Right ventricle myocardium inferior (tissue), 1 donor: ENCODE results near the gene IMMT. TPM values are rescaled to one million over a fixed set of nuclear protein-coding genes. Genes with fewer than 3 reads are reported as not detected.

Experiments
- ATAC-seq: fragments of 200-7000 bp; cut with Tn5 transposase; one replicate; pipeline ENCODE4 v1.9.1; 2020; ENCODE audit warnings: mild to moderate bottlenecking, moderate library complexity
- DNase-seq: peaks from one replicate; pipeline ENCODE4 v3.0.0; 2021; ENCODE audit errors: missing footprints
- intact Hi-C: fragments of 100-400 bp; cut with DNase I; formaldehyde crosslinking; loops from one replicate; pipeline ENCODE4 v1.11.0; 2022
- total RNA-seq: library from RNA; stranded (reverse); fragmentation: NEBNext Ultra II Directional; extraction: Animal tissue kit (Norgen Biotek cat#: 25700); gene quantifications from one replicate; pipeline ENCODE4 v1.2.1, GENCODE V29; 2021
- donor health status: DM: no; HTN: yes; CAD: no; lungs with severe emphysema.

IMMT gene
- total RNA-seq, 1 donor from 2014 or later, result 287 TPM

- DNase-seq, result no peak
- no peak for ATAC-seq
- intact Hi-C loops, result no loop called here
These were observed 24.0 kb downstream of the IMMT start for GRCh38 chr2:86171295-86171694.

- intact Hi-C loops, result no loop called here
- DNase-seq (no peak), ATAC-seq (no peak)
These were observed 24.8 kb downstream of the IMMT start for GRCh38 chr2:86170449-86170848.

DNA sequence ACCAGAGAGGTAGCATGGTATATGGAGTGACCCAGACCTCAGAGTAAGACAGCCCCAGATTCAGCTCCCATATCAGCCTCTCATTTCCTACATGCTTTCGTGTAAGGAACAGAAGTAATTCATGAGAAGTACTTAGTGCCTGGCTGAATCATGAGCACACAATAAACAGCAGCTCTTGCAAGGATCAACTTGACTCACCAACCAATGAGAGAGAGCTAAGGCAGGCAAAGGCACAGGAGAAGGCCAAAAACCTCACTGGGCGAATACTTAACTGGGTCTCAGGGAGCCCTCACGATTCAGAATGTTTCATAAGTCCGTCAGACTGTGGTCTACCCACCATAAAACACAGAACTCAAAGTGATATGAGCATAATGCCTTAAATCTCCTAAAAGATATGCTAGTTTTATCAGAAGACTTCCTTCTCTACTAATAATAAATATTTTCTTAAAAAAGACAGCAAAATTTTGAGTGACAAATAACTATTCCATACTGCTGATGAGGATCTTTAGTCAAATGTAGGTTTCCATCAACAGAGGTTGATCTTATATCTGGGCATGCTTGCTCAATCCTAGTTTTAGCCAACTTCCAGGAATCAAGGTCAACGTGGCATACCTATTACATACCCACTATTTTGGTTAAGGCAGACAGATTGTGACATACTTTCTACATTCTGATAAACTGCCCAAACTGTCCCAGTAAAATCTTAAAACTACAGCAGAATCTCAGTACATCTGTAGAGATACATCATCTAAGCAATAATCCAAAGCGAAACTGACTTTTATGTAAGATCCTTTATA is 34.9 kb downstream of the IMMT start:
- DNase-seq (no peak), ATAC-seq (no peak)
- intact Hi-C loops, result no loop called here

- ATAC-seq (no peak), DNase-seq (no peak)
- intact Hi-C loops, result loop anchor here (5.0 kb wide), 1 partner anchor 36 kb away; no protein-coding TSS in a partner anchor
These were observed 37.0 kb downstream of the IMMT start for GRCh38 chr2:86158286-86158685.

DNA sequence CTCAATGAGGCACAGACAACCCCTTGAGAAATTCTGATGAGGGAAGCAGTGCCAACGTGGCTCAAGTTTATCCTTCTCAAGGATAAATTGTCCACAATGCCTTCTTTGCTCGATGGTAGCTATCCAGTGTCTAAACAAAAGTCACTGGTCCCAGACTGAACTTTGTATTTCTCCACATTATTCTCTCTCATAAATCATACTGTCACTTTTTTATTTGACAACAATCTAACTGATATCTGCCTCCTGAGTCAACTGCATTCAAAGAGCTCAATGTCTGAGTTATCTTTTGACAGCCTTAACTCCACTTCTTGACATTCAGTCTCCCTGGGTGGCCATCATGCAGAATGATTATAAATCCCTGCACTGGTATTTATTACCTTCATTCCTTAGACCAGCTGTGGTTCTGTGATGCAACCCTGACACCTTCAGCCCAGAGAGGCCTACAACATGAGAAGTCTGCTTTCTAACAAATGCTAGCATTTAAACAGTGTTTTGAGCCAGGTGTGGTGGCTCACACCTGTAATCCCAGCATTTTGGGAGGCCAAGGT is 38.2 kb downstream of the IMMT start:
- no peak for ATAC-seq
- DNase-seq, result no peak
- intact Hi-C loops, result loop anchor here (5.0 kb wide), 1 partner anchor 35 kb away; no protein-coding TSS in a partner anchor

GRCh38 chr2:86150502-86150901 is 44.8 kb downstream of the IMMT start:
- intact Hi-C loops, result no loop called here
- no peak for DNase-seq
- ATAC-seq, result no peak

GRCh38 chr2:86147793-86148192 is 47.5 kb downstream of the IMMT start:
- intact Hi-C loops, result no loop called here
- DNase-seq, result no peak
- ATAC-seq, result no peak

DNA sequence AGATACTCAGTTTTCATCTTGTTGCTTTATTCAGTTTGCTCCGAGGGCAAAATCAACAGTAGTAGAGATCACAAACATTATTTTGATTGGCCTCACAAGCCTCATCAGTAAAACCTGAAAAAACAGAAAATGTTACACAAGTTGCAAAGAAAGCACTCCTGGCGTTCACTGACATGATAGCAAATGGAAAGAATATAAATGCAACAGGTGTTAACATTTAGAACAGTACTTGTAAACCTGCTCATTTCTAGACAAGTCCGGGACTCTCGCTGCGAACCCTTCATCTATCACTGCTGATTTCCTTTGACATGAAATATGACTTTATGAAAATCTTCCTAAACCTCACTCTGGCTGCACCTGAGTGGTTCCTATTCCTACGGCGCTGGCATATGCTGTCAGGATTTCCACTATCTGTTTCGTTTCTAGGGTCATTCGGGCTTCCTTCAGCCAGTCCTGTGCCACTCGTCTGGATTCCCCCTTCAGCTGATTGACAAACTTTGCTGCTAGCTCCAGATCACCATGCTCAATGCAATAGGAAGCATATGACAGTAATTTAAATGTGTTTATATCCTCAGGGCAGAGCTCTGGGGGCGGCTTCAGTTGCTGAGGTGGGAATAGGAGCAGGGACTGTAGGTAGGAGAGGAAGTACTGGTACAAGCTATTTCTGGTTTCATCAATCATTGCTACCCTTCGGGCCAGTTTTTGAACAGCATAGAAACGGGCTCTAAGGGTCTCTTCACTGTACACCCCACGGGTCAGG is 51.2 kb downstream of the IMMT start:
- intact Hi-C loops, result no loop called here
- ATAC-seq (no peak), DNase-seq (no peak)

- no peak for ATAC-seq
- DNase-seq, result no peak
- intact Hi-C loops, result no loop called here
These were observed 52.0 kb downstream of the IMMT start for GRCh38 chr2:86143307-86143706.

DNA sequence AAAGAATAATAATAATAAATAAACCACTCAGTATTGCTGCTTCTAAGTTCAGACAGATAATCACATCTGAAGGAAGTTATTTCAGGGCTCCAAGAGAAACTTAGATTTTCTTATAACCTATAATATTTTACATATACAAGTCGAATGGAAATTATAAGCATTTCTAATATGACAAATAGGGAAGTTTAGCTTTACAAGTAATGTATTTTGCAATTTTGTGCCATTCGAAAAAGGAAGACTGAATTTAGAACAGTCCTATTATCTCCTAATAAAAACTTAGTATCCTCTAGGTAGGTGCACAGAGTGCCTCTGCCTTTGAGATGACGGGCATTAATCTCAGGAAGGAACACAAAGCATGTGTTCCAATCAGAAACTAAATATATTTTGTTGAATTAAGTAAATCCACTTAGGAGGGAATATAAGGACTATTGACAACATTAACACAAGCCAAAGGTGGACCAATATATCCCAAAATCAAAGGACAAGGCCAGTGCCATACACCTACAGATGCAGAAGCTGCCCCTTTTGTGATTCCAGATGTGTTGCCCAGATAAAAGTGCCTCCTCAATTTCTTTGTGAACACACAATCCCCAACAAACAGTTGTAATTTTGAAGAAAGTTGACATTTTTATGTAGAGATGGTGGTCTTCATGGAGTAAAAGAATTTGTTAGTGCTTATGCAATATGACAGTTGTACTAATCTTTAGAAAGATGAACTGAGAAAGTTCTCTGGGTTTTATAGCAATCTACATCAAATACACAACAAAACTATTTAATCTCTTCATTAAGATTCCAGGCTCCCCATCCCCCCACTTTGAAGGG is 52.6 kb downstream of the IMMT start:
- intact Hi-C loops, result no loop called here
- ATAC-seq (no peak), DNase-seq (no peak)

- intact Hi-C loops, result no loop called here
- no peak for ATAC-seq
- no peak for DNase-seq
These were observed 54.3 kb downstream of the IMMT start for GRCh38 chr2:86140969-86141392.

GRCh38 chr2:86139981-86140380 is 55.3 kb downstream of the IMMT start:
- ATAC-seq, result no peak

DNA sequence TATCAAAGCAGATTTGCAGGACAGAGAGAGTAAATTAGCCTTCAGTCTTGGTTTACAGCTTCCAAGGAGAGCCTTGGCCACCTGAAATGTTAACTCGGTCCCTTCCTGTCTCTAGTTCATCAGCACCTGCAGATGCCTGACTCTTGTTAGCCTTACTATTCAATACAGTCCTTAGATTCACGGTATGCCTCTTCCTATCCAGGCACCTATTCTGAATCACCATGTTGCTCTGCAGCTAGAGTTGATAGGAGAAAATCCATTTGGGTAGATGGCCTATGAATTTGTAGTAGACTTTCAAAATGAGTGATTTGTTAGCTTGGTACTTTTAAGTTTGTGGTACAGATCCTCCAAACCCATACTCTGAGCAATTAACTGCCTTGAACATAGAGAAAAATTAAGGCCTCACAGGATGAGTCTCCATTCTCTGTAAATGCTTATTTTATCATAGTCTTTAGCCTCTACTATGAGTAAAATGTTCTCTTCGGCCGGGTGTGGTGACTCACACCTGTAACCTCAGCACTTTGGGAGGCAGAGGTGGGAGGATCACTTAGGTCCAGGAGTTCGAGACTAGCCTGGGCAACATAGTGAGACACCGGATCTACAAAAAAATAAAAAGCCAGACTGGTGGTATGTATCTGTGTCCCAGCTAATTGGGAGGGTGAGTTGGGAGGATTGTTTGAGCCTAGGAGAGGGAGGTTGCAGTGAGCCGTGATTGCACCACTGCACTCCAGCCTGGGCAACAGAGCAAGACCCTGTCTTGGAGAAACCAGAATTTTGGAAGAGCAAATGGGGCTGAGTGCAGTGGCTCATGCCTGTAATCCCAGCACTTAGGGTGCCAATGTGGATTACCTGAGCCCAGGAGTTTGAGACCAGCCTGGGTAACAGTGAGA is 56.3 kb downstream of the IMMT start:
- ATAC-seq (no peak), DNase-seq (no peak)
- intact Hi-C loops, result loop anchor here (5.0 kb wide), 1 partner anchor 38 kb away; no protein-coding TSS in a partner anchor

More at GRCh38 chr2:86139981-86140380, 55.3 kb downstream of the IMMT start:
- intact Hi-C loops, result loop anchor here (5.0 kb wide), 1 partner anchor 37 kb away; no protein-coding TSS in a partner anchor
- DNase-seq, result no peak

DNA sequence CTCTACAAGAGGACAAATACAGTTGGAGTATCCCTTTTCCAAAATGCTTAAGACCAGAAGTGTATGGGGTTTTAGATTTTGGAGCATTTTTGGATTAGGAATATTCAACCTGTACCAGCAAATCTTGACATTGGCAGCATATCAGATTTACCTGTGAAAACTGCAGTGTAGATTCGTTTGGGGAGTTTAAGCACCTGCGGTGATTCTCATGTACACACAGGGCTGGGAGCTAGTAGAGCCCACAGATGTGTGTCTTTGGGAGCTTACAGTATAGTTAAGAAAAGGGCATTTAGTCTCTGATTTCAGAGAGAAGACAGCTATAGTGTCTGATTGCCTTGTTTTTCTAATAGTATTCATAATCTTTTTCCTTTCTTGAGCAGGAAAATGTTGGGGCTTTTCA is 59.1 kb downstream of the IMMT start:
- intact Hi-C loops, result loop anchor here (5.0 kb wide), 1 partner anchor 41 kb away; no protein-coding TSS in a partner anchor
- ATAC-seq (no peak), DNase-seq (no peak)

GRCh38 chr2:86135653-86136052 is 59.6 kb downstream of the IMMT start:
- DNase-seq, result no peak
- no peak for ATAC-seq
- intact Hi-C loops, result loop anchor here (5.0 kb wide), 1 partner anchor 42 kb away; no protein-coding TSS in a partner anchor

DNA sequence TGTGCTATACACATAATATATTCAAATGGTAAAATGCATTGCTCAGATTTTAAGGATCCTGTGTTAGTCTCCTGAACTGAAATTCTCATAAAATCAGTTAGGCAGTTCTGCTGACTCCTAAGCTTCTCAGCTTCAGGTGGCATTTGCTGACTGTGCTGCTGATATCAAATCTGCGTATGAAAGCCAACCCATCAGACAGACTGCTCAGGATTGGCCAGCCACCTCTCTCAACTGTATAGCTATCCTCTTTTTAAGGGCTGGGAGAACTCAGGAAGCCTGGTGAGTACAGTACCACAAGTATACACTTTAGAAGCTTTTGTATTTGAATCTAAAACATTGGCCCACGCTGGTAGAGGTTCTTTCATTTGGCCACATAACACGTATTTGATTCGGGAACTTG is 60.6 kb downstream of the IMMT start:
- DNase-seq (no peak), ATAC-seq (no peak)
- intact Hi-C loops, result loop anchor here (5.0 kb wide), 1 partner anchor 43 kb away; no protein-coding TSS in a partner anchor

- DNase-seq (no peak), ATAC-seq (no peak)
- intact Hi-C loops, result loop anchor here (5.0 kb wide), 1 partner anchor 33 kb away; no protein-coding TSS in a partner anchor
These were observed 70.6 kb downstream of the IMMT start for GRCh38 chr2:86124683-86125082.
